Erythroblast (primary cell): ENCODE results near the gene SH3YL1.

ENCODE experiments used
- GATA1 ChIP-seq: IDR thresholded peaks from 2 replicates; pipeline ENCODE4 v1.6.1; 2011; ENCODE audit warnings: low read depth, mild to moderate bottlenecking, control low read depth, low read length, moderate library complexity
- POLR2A ChIP-seq: IDR thresholded peaks from 2 replicates; pipeline ENCODE4 v1.6.1; 2011; ENCODE audit warnings: mild to moderate bottlenecking, low read length

- TF ChIP-seq POLR2A (no peak), GATA1 (no peak)
Measured at GRCh38 chr2:259789-260331, 4.0 kb downstream of the SH3YL1 start.
